Muscle of leg (tissue), 11 donors: Measurements from ENCODE around the gene NSRP1. TPM values are rescaled to one million over a fixed set of nuclear protein-coding genes. Genes with fewer than 3 reads are reported as not detected.
"Not testable (repeated sequence)": the region's sequence is repeated elsewhere in the genome, so short reads cannot be mapped to it uniquely, and the experiment has no call there.

Source experiments
- DNase-seq: peaks from one replicate; pipeline ENCODE4 v3.0.0; 2013
- H3K27ac ChIP-seq: one replicate; pipeline ENCODE4 v1.5.1; 2013; ENCODE audit warnings: mild to moderate bottlenecking, low read length, control low read depth
- H3K27me3 ChIP-seq: one replicate; pipeline ENCODE4 v1.6.1; 2013; ENCODE audit warnings: low read length; ENCODE audit not compliant: control insufficient read depth, insufficient read depth
- H3K36me3 ChIP-seq: one replicate; pipeline ENCODE4 v1.6.1; 2013; ENCODE audit warnings: low read length; ENCODE audit not compliant: control insufficient read depth, insufficient read depth
- H3K4me1 ChIP-seq: one replicate; pipeline ENCODE4 v1.6.1; 2013; ENCODE audit warnings: low read length; ENCODE audit not compliant: control insufficient read depth, insufficient read depth
- H3K4me3 ChIP-seq: one replicate; pipeline ENCODE4 v1.5.1; 2013; ENCODE audit warnings: low read length, control low read depth
- H3K9me3 ChIP-seq: replicated peaks from 2 replicates; pipeline ENCODE4 v1.6.1; 2013; ENCODE audit warnings: low read depth, low read length; ENCODE audit not compliant: control insufficient read depth
- WGBS: methylation state at CpG from one replicate; pipeline ENCODE4 v1.1.5; 2013; ENCODE audit warnings: missing lambda C conversion rate; ENCODE audit not compliant: insufficient coverage; 5-methylcytosine and 5-hydroxymethylcytosine counted together
- polyA plus RNA-seq, 8 donors: library from polyadenylated mRNA; unstranded; fragments of 120-200 nt; gene quantifications; one replicate each; pipeline versions ENCODE4 v1.2.1 to v1.2.3, GENCODE V29; 2013; ENCODE audit warnings: inconsistent platforms in 1 of 8, low replicate concordance in 1 of 8; ENCODE audit not compliant: insufficient read length in 8 of 8, insufficient read depth in 1 of 8
- total RNA-seq: library from RNA; stranded (reverse); fragments of 120-200 nt; gene quantifications from one replicate; pipeline ENCODE4 v1.2.4, GENCODE V29; 2013

Gene NSRP1
- total and polyA plus RNA-seq, 9 donors: 11.4 to 34.2 (median 28.4) TPM

GRCh38 chr17:30226878-30227277 lies 110.3 kb downstream of the NSRP1 start:
- no peaks in the 10 kb centered on the region for H3K36me3 ChIP-seq
- WGBS: 85% methylated on average over 8 of the region's 10 CpGs
- DNase-seq: no peak
- H3K4me1 ChIP-seq: no peaks in the 10 kb centered on the region
- H3K27ac ChIP-seq: no peak overlapping the region
- H3K9me3 ChIP-seq: no peaks in the 10 kb centered on the region
- peaks cover 19% of the 10 kb centered on the region for H3K27me3 ChIP-seq
- no peak overlapping the region for H3K4me3 ChIP-seq

- no CpG with 5 or more reads among the region's 3 CpGs for WGBS
- no peaks in the 10 kb centered on the region for H3K36me3 ChIP-seq
- H3K27ac ChIP-seq: no peak overlapping the region
- H3K4me1 ChIP-seq: no peaks in the 10 kb centered on the region
- no peaks in the 10 kb centered on the region for H3K9me3 ChIP-seq
- H3K27me3 ChIP-seq: peaks cover 30% of the 10 kb centered on the region
- no peak overlapping the region for H3K4me3 ChIP-seq
- no peak for DNase-seq
Measured at GRCh38 chr17:30228011-30228410, 111.4 kb downstream of the NSRP1 start.

- Histone ChIP-seq H3K9me3 (no peaks in the 10 kb centered on the region), H3K4me1 (no peaks in the 10 kb centered on the region), H3K4me3 (no peak overlapping the region), H3K27me3 (peaks cover 39% of the 10 kb centered on the region), H3K36me3 (no peaks in the 10 kb centered on the region), H3K27ac (no peak overlapping the region)
- no peak for DNase-seq
- no CpG with 5 or more reads among the region's 7 CpGs for WGBS
Measured at GRCh38 chr17:30229012-30229411, 112.4 kb downstream of the NSRP1 start.

DNA sequence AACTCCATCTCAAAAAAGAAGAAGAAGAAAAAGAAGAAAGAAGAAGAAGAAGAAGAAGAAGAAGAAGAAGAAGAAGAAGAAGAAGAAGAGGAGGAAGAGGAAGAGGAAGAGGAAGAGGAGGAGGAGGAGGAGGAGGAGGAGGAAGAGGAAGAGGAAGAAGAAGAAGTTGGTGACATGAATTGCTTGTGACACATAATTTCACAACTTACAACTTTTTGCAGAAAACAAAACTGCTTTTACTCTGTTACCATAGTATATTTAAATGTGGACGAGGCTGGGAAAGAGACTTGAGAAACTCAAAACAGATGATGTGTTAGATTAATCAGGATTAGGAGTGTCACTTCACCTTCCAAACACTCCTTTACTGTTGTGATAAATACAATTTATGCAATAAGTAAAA lies 113.4 kb downstream of the NSRP1 start:
- not testable (repeated sequence) for H3K36me3 ChIP-seq, H3K27ac ChIP-seq, H3K4me1 ChIP-seq, H3K4me3 ChIP-seq, H3K9me3 ChIP-seq, DNase-seq
- peaks cover 46% of the 10 kb centered on the region for H3K27me3 ChIP-seq
- WGBS: no CpG with 5 or more reads among the region's 1 CpG

DNA sequence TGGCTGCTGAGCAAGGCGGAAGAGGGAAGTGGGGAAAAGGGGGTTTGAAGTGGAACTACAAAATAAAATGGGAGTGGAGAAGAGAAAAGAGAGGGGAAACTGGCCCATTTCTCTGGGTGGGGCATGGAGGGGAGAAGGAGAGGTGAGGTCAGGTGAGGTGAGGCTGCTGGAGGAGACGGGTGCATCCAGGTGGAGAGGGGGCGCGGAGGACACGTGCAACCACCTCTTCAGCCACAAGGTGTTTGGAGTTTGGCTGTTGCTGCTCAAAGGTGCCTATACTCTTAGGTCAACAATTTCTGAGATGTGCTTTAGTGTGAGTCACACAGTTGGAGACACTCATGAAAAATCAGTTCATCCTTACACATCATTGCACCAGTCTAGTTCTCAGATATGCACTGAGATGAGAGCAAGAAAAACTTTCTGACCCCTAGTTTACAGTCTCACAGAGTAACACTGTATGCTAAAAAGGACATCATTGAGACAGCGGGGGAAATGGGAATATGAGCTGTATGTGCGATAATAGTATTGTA lies 114.0 kb downstream of the NSRP1 start:
- Histone ChIP-seq H3K36me3 (no peaks in the 10 kb centered on the region), H3K27ac (no peak overlapping the region), H3K9me3 (no peaks in the 10 kb centered on the region), H3K4me1 (peaks cover 8% of the 10 kb centered on the region), H3K27me3 (peaks cover 52% of the 10 kb centered on the region), H3K4me3 (no peak overlapping the region)
- WGBS: 94% methylated on average over 1 of the region's 7 CpGs
- no peak for DNase-seq

GRCh38 chr17:30232015-30232823 lies 115.6 kb downstream of the NSRP1 start:
- Histone ChIP-seq H3K4me1 (peaks cover 19% of the 10 kb centered on the region), H3K4me3 (no peak overlapping the region), H3K27me3 (peaks cover 66% of the 10 kb centered on the region)

GRCh38 chr17:30232824-30233427 lies 116.3 kb downstream of the NSRP1 start:
- Histone ChIP-seq H3K27ac (no peak overlapping the region), H3K36me3 (no peaks in the 10 kb centered on the region), H3K4me3 (no peak overlapping the region), H3K4me1 (peaks cover 26% of the 10 kb centered on the region), H3K27me3 (peaks cover 73% of the 10 kb centered on the region), H3K9me3 (no peaks in the 10 kb centered on the region)
- 68% methylated on average over 9 of the region's 11 CpGs for WGBS
- DNase-seq: no peak

More at GRCh38 chr17:30232015-30232823, 115.6 kb downstream of the NSRP1 start:
- DNase-seq: no peak
- Histone ChIP-seq H3K36me3 (no peaks in the 10 kb centered on the region), H3K9me3 (no peaks in the 10 kb centered on the region), H3K27ac (no peak overlapping the region)
- 57% methylated on average over 6 of the region's 10 CpGs for WGBS

DNA sequence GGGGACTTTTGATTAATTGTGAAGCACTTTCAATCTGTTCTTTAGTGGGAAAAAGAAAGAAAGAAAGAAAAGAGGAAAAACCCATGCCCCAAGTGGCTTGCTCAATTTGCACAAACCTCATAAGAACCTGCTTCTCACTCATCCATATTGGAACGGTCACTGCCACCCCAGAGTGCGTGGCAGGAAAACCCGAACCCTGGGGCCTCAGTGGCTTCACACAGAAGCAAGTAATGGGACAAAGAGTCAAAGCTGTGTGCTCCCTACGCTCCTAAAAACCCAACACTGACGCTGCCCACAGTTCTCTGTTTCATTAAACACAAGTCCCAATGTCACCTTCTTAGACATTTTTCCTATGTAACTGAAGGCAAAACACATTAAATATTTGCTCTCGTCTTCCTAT lies 117.7 kb downstream of the NSRP1 start:
- peaks cover 75% of the 10 kb centered on the region for H3K27me3 ChIP-seq
- no peak overlapping the region for H3K27ac ChIP-seq
- no peaks in the 10 kb centered on the region for H3K36me3 ChIP-seq
- WGBS: 89% methylated on average over 4 of the region's 6 CpGs
- no peak overlapping the region for H3K4me3 ChIP-seq
- DNase-seq: no peak
- H3K4me1 ChIP-seq: peaks cover 31% of the 10 kb centered on the region
- H3K9me3 ChIP-seq: no peaks in the 10 kb centered on the region

DNA sequence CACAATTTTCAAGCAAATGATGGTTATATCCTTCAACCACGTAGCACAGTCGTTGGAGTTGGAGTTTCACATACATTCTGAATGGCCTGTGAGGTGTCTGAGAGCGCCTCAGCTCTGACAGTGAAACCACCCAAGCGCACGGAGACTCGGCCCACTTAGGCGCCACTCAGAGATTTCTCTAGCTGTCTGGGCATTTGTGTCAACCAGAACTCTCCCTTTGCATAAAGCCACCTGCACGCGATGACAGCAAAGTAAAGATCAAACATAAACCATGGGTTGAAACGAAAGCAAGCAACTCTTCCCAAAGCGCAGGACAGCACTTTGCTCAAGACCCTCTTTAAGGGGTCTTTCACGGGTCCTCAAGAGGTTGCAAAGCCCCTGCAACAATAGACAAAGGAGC lies 118.3 kb downstream of the NSRP1 start:
- Histone ChIP-seq H3K27me3 (peaks cover 81% of the 10 kb centered on the region), H3K4me3 (peak overlapping the region; percentile 38), H3K9me3 (no peaks in the 10 kb centered on the region), H3K27ac (no peak overlapping the region), H3K4me1 (peaks cover 31% of the 10 kb centered on the region), H3K36me3 (no peaks in the 10 kb centered on the region)
- no peak for DNase-seq
- 24% methylated on average over 12 of the region's 12 CpGs for WGBS
